Activated CD4-positive, alpha-beta T cell treated with anti-CD3 and anti-CD28 coated beads for 4 hours (primary cell): ENCODE measurements around the gene GNAZ.

Experiments
- DNase-seq, 2 donors: peaks; one replicate each; pipeline ENCODE4 v3.0.0-alpha.2; 2020

Gene GNAZ

DNA sequence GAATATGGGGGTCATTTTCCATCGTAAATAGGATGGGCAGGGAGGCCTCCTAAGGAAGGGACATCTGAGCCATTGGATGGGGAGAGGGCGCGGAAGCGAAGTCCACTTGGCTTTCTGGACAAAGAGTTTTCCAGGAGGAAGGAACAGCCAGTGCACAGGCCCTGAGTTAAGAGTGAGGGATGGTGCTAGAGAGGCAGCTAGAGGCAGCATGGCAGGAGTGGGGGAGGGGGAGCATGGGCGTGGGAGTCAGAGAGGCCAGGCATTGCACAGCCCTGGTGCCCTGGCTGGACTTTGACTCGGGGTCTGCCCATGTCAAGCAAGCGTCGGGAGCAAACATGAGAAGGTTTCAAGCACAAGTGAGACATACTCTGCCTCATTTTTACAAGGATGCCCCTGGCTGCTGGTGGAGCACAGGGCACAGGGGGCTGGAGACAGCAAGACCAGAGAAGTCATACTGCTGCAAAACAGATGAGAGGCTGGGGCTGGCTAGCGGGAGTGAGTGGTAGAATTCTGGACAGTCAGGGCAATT lies 9.0 kb downstream of the GNAZ start:
- no peak for DNase-seq

DNA sequence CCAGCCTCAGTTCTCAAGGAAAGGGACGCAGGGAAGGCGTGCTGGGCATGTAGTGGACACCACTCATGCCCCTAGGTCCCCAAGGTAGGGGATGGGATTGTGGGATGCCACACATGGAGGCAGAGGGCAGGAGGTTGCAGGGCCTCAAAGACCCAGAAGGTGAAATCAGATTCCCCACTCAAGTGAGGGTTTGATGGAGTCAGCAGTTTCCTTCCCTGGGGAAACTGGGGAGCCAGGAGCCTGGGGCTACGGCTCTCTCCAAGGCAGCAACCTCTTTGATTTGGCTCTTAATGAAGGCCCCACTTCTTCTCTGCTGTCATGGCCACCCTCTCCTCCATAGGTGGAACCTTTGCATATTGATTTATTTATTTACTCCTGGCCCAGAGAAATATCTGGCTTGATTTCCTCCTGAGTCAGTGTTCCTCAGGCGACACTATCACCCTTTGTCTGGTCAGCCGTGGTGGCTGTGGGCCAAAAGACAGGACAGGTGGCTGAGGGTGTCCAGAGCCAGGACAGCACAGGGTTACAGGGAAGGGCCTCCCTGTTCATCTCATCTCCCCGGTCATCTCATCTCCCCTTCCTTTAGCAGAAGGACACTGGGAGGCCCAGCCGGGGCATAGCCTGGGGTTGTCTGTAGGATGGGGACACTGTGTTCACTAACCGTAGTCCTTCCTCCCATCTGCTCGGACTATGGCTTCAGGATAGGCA lies 9.6 kb downstream of the GNAZ start:
- no peak for DNase-seq

DNA sequence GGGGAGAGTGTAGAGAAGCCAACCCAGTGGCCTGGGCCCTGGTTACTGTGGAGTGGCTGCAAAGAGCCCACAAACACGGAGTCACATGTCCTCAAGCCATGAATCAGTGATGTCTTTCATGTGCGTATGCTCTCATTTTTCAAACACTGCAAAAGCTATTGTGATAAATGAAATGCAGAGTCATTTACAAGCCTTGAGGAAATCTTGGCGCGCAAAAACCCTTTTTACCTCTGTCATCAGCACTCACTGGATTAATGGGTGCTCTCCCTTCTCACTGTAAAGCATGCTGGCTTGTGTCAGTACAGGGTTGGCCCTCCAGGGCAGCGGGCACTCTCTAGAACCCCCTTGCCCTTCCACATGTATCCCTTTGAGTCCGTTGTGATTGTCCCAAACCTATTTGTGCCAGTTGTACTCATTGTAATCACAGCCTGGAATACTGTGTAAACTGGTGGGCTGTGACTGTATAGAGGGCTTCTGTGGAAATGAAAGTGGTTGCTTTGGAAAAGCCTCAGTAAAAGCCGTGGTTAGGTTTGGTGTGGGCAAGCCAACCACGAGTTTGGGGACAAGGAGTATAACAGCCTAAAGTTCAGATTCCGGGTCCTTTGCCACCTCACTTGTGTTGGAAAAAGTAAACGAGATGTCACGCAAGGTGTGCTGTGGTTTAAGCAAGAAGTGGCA lies 10.4 kb downstream of the GNAZ start:
- no peak for DNase-seq

DNA sequence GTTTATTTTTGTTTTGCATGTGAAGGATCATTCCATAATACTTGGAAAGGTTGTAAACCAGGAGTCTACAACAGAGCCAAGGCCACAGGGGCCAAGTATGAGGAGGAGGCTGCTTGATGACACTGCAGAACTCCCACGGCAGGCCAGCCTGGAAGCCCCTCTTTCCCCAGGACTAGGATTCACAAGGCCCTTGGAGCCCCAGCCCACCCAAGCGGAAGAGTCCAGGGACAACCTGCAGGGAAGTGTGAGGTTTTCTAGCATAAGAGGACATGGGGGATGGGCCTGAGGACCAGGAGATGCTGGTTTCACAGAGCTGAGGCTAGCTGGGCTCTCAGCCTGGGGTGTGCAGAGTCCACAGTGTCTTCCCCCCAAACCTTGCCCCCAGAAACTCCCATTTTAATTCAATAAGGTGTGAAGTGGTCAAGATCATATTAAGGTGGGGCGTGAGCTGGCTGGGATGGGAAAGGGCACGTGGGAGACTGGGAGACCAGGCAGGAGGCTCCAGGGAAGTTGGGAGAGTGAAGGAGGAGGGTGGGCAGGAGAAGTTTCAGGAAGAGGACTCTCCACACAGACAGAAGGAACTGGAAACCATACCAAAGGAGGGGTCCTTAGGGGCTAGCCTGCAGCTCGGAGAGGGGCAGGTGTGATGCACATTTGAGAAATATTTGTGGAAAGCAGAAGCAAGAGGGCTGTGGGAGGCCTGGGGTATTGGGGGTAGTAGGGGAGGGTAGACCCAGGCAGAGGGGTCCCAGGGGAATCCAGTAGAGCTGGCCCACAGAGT lies 12.4 kb downstream of the GNAZ start:
- DNase-seq = no peak

DNA sequence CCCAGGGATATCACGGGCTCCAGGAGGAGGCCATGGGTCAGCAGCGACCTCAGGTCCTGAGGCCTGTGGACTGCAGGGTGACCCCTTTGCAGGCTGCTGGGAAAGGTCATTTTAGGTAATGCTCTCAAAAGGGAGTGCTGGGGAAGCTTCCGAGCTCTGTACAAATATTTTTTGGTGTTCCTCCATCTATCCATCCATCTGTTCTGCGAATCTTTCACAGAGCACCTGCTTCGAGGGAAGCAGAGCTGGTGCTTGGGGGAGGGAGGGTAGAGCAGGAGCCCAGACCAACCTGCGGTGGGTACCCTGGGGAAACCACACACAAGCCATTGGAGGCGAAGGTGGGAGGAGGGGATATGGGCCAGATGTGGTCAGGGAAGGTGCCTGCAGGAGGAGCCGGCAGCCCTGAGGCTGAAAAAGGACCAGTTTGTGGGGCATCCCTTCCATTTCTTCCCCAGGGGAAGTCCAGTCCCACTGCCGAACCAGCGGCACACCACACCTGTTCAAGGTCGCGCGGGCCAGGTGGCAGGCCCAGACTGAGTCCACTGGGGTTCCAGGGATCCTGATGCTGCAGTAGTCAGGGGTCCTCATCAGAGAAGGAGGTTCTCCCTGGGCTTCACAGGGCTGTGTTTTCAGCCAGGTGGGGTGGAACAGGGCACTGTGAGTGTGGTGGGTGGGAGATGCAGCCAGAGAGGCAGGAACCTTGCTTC lies 13.1 kb downstream of the GNAZ start:
- DNase-seq = no peak

DNA sequence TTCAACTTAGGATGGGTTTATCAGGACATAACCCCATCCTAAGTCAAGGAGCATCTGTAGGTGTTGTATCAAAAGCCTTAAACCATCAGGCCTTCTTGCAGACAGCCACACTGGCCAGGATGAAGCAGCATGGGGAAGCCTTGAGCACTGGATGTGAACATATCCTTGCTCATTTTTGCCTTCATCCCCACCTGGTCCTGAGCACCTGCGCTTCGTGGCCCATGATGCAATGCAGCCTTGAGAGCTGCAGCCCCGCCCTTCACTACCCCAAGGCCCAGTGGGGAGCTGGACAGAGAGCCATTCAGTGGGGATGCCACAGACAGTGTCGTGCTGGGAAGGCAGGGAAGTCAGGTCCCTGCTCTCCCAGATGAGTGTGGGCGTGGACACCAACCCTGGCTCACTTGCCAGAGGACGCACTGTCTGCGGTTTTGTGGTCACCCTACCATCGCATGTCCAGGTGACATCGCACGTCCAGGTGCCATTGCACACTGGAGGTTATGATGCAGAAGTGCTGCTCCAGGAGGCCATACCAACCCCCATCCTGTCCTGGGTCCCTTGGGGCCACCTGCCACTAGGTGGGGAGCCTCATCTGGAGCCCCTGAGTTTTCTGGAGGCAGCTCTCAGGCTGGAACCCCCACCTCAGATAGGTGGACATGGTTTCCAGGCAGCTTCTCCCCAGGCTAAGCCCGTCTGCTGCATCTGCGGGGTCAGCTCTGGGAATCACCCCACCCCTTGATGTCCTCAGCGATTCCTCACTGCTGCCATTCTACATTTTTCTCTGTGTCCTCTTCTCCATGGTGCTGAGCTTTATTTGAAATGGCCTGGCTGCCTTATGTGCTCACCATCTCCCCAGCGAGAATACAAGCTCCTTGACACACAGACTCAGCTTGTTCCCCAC lies 14.4 kb downstream of the GNAZ start:
- no peak for DNase-seq

DNA sequence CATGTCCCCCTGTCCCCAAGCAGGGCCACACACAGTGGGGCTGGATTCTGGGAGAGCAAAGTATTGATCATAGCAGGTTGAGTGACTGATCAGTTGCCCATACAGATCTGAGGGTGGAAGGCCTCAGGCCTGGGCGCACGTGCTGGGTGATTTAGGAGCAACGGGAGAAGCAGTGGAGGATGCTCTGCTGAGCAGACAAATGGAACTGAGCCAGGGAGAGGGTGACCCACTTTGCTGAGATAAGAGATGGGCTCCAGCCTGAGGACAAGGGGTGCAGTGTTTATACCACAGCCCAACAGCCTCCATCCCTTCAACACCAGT lies 15.0 kb downstream of the GNAZ start:
- DNase-seq = no peak

DNA sequence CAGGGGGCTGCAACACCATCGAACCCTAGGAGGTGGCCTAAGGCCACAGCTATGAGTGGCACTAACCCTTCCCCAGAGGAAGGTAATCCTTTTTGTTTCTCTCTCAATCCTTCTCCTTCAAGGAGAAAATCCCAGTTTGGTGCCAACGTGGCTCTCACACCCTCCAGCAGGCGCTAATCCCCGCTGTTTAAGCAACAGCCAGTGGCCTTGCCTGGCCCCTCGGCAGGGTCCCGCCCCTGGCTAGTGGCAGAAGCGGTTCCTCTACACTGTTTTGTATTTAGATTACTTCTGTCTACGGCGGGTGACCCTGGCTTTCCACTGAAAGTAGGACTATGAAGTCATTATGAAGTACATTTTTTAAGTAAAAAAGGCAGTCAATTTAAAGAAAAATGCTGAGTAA lies 15.5 kb downstream of the GNAZ start:
- no peak for DNase-seq

DNA sequence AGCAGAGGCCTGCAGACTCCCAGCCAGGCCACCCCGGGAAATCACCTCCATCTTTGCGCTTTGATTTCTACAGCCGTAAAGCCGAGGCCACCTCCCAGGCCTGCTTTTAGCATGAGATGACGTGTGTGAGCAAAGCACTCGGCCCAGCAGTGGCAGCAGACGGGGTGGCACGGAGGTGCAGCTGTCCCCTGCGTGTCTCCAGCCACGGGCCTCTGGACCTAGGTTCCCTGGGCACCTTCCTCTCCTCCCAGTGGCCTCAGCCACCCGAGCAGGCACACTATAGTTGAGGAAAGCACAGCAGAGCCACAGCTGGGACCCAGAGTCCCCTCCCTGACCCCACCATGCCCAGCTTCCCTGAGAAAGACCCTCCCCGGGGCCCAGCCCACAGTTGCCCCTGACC lies 15.9 kb downstream of the GNAZ start:
- no peak for DNase-seq

DNA sequence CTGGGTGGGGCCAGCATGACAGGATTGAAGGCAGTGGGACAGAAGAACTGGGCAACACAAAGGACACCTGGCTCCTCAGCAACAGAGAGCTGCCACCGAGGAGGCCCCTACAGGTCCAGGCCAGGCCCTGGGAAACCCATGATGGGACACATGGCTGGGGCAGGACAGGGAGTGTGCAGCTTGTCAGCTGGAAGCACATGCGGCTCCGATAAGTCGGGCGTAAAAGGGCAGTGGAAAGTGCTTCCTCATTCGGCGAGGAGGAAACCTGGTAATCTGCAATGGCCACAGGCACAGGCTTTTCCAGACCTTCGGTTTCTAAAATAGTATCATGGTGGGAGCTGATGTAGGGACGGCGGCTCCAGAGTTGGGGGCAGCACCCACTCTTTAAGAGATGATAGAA lies 16.5 kb downstream of the GNAZ start:
- no peak for DNase-seq

DNA sequence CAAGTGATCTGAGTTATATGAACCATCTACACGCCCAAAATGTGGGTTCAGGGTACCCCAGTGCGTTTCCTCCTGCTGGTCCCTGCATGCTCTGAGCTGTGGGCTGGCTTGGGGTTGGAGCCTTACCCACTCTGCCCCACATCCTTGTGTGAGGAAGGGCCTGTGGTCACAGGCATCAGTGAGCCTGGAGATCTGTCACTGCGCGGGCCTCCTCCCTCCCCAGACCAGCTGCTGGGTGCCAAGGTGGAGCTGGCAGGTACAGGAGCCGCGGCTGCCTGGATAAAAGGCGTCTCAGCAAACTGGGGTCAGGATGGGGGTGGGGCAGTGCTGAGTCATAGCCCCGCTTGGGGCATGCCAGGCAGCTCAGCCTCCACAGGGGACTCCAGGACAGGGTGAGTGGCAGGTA lies 17.9 kb downstream of the GNAZ start:
- DNase-seq = no peak

DNA sequence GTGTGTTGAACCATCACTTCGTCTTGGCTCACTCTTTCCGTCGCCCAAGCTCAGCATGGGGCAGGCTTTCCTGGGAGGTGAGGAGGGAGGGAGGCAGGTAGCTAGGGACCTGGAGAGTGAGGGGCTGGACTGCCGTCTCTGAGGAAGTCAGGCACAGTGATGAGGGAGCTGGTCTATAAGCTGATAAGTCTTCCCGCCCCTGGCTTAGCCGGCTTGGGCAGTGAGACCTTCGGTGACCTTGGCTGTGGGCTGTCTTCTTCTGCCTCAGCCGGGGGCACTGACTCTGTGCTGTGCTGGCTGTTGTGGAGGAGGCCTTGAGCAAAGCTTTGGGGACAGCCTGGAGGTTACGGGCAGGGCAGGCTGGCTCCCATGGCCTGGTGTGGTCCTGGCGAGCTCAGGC lies 18.7 kb downstream of the GNAZ start:
- DNase-seq = no peak

DNA sequence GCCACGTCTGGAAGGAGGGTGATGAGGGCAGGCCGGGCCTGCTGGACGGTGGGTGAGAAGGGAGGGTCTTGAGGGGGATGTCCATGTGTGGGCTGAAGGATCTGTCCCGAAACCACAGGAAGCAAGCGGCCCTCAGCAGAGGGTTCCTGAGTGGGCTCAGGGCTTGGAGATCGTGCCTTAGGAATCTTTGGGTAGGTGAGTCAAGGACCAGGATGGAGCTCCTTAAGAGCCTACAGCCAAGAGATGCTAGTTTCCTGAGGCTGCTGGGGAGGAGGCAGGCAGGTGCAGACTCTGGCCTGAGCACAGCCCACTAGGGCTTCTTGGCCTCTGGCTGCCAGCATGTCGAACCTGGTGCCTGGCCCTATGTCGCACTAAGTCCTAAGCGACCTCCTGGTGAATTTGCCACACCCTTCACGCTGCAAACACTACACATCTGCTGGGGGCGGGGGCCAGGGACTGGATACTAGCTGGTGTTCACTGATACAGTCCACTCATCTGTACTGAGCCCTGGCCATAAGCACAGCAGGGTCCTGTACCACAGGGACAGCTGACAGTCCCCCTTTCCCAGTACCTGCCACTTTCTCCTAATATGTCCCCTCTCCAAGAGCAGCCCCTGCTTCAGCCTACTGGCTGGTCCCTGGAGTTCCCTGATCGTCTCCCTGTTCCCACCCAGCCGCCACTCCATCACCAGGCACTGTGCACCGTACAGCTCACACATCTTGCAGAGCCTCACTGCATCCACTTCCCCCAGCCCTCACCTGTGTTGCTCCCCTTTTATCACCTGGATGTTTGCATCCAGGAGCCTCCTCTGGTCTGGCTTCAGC lies 19.5 kb downstream of the GNAZ start:
- DNase-seq = no peak

DNA sequence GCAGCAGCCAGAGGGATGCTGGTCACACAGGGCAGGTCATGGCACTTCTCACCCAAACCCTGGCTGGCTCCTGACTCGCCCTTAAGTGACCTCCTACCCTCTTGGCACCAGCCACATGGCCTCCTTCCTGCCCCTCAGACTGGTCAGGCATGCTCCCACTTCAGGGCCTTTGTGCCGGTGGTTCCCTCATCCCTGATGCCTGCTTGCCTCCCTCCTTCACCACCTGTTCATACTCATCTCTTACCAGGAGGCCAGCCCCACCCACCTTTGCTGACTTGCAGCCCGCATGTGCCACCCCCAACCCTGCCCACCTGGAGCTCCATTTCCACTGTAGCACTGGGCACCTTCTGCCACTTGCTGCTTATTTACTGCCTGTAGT lies 20.1 kb downstream of the GNAZ start:
- no peak for DNase-seq

DNA sequence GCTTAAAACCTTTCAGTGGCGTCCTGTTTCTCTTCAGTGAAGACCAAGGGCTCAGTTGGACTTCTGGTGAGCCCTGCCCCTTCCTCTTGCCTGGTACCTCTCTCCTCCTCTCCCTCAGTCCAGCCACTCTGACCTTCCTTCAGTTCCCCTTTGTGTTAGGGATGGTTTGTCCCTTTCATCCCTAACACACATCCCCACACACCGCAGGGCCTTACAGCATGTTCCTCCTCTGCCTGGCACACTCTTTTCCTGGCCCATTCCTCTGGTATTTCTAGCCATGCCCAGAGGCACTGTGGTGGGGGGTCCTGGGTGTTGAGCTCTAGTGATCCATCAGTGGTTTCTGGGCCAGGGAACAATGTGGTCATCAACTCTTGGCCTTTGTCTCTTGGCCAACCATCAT lies 21.4 kb downstream of the GNAZ start:
- DNase-seq = no peak

DNA sequence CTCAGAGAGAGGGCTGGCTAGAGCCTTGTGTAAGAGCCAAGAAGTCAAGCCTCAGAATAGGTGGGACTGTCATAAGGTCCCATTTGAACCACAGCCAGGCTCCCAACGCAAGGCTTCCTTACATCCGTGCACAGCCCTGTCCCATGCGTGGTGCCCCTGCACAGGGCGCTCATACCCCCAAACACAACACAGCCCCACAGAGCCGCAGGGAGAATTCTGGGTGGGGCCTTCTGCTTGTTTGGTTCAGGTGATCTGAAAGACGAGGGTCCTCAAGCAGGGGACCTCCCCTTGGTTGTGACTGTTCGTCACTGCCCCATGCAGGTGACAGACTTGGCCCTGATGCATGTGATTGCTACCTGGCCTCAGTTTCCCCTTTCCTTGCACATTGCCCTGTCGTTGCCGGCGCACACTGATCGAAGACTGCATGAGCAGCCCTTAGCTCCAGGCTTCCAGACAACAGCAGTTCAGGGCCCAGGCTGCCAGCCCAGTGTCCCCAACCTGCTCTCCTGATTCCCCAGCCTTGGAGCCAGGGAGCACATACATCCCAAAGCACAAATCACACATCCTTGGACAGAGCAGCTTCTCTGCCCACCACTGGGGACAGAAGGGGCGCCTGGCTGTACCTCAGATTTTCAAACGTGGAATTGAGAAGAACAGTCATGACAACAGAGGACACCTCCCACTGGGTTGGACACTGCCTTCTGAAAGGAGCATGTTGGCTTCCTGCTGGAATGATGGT lies 22.1 kb downstream of the GNAZ start:
- DNase-seq = no peak

DNA sequence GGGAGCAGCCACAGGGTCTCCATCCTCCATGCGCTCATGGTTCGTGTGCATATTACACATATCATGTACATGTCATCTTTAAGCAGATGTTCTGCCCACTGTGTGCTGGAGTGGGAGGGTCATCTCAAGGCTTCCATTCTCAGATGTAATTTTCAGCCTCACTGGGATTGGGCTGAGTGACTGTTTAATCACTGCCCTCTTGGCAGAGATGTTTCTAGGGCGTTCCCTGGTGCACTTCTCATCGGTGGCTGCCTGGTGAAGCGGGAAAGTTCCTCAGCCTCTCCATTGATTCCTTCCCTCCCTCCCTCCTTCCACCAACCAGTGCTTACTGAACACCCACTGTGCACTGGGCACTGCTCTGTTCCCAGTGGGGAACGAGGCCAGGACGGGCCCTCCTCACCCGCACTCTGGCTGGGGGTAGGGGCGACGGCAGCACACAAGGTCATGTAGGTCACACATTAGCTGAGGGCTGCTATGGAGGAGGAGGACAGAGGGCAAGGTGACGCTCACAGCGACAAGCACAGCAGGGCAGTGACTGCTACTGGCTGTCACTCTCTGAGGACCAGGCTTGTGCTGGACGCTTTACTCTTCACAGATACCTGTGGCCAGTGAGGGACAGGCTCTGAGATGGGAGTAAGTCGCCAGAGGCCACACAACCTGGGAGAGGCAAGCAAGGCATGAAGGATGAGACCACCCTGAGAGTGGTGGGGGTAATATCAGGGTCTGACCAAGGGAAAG lies 22.9 kb downstream of the GNAZ start:
- no peak for DNase-seq

DNA sequence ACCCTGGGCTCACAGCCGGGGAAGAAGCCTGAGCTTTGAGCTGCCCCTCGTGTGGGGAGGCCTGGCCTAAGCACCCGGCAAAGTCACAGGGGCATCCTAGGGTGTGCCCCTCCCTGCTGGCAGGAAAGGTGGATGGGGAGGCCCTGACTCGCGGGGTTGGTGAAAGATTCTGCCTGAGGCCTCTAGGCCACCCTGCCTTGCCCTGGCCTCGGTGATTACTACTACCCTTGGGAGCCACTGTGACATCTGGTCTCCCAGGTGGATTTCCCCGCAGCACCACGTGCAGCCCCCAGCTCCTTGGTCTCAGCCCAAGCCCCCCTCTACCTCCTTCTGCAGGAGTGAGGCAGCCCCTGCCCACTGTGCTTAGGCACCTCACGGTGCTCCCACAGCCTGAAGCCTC lies 23.9 kb downstream of the GNAZ start:
- no peak for DNase-seq

DNA sequence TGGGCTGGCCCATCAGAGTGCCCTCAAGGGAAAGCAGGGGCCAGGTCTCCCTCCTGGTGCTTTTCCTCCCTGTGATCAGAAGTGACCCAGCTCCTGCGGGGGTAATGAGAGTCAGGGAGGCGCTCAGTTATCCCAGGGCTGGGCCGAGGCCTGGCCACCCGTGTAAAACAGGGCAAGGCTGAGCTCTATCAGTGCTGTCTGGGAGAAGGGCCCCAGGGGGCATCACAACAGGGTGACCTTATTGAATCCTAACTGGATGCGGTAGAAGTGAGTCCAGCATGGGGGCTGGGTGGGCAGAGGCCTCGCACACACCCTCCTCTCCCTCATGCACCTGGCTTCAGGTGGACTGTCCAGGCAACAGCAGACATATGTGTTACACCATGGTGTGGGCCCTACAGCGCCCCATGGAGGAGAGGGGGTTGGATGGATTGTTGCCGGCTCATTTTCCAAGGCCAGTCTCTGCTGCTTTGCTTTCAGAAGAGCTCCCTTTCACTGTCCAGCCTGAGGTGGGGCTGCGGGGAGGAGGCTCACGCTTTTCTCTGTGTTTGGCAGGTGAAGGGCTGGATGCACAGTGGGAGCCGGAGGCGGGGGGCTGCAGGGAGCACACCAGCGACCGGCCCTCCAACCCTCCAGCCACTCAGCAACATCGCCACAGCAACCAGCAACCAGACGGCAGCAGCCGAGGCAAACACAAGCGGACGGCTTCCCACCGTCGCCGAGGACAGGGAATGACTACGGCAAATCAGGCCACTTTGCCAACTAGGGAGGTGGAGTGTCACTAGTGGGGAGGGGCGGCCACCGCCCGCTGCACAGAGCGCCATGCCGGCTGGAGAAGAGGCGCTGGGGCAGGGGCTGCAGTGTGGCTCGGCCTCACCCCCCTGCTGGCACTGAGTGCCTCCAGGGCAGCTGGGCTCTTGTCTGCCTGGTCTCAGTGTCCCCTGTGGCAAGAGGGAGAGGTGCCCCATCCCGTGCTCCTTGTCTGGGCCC lies 24.7 kb downstream of the GNAZ start:
- DNase-seq = no peak
